Esophagus muscularis mucosa (tissue), 4 donors: ENCODE data around the gene GUSB. TPM values are rescaled to one million over a fixed set of nuclear protein-coding genes. Genes with fewer than 3 reads are reported as not detected.

Experiments
- DNase-seq: peaks from one replicate; pipeline ENCODE4 v3.0.0-alpha.2; 2017; ENCODE audit errors: extremely low spot score
- H3K27ac ChIP-seq, 4 donors: fragments of 200-600 bp; sonication (generic); replicated peaks in 1 of 4; 1 replicate in 3 of 4; 2 replicates in 1 of 4; pipeline ENCODE4 v1.5.1; 2016 to 2019; ENCODE audit warnings: mild to moderate bottlenecking in 1 of 4
- H3K27me3 ChIP-seq, 4 donors: fragments of 200-600 bp; sonication (generic); one replicate each; pipeline versions ENCODE4 v1.5.1 to v1.6.0; 2016 to 2019
- H3K36me3 ChIP-seq, 4 donors: fragments of 200-600 bp; sonication (generic); one replicate each; pipeline ENCODE4 v1.5.1; 2016 to 2019
- H3K4me1 ChIP-seq, 4 donors: fragments of 200-600 bp; sonication (generic); one replicate each; pipeline ENCODE4 v1.5.1; 2016 to 2019
- H3K4me3 ChIP-seq, 4 donors: fragments of 200-600 bp; sonication (generic); 1 replicate in 2 of 4; 2 replicates in 2 of 4; pipeline ENCODE4 v1.5.1; 2016 to 2019; ENCODE audit warnings: mild to moderate bottlenecking in 4 of 4, moderate library complexity in 1 of 4
- H3K9me3 ChIP-seq, 4 donors: fragments of 200-600 bp; sonication (generic); 1 replicate in 3 of 4; 2 replicates in 1 of 4; pipeline ENCODE4 v1.5.1; 2016 to 2019
- EP300 ChIP-seq: sonication (generic); formaldehyde crosslinking; IDR thresholded peaks from one replicate; pipeline ENCODE4 v1.6.1; 2017; ENCODE audit warnings: antibody characterized with exemption
- POLR2A ChIP-seq: fragments of 450-650 bp; IDR thresholded peaks from one replicate; pipeline ENCODE4 v1.6.1; 2017; ENCODE audit warnings: antibody characterized with exemption, moderate library complexity, mild to moderate bottlenecking, low read depth
- POLR2AphosphoS5 ChIP-seq, 2 donors: sonication (generic); formaldehyde crosslinking; IDR thresholded peaks; one replicate each; pipeline ENCODE4 v1.6.1; 2017; ENCODE audit warnings: antibody characterized with exemption in 2 of 2
- WGBS: methylation state at CpG from one replicate; pipeline ENCODE4 v1.1.5; 2018; 5-methylcytosine and 5-hydroxymethylcytosine counted together
- intact Hi-C: fragments of 100-400 bp; cut with DNase I; formaldehyde crosslinking; loops from one replicate; pipeline ENCODE4 v1.15.1; 2023
- small RNA-seq, 3 donors: library from RNA; depleted of rRNA; stranded (forward); fragments of <200 nt; gene quantifications; one replicate each; pipeline ENCODE3, GENCODE V24; 2016
- total RNA-seq, 4 donors: library from RNA; depleted of rRNA; stranded (reverse); fragments of >200 nt; gene quantifications; one replicate each; pipeline versions ENCODE4 v1.1.0 to v1.2.1, GENCODE V29; 2016
- TF ChIP-seq, protein P1 (sequence below), 3 experiments: fragments of 200-600 bp in 2 of 3; fragments of 450-650 bp in 1 of 3; sonication (generic) in 2 of 3; IDR thresholded peaks; one replicate each; pipeline ENCODE4 v1.5.1; 2017 to 2019; ENCODE audit warnings: antibody characterized with exemption in 3 of 3, mild to moderate bottlenecking in 2 of 3, moderate library complexity in 1 of 3

Gene GUSB
- total RNA-seq, 4 donors from 2014 or later = 16.2 to 19.0 (median 17.3) TPM

DNA sequence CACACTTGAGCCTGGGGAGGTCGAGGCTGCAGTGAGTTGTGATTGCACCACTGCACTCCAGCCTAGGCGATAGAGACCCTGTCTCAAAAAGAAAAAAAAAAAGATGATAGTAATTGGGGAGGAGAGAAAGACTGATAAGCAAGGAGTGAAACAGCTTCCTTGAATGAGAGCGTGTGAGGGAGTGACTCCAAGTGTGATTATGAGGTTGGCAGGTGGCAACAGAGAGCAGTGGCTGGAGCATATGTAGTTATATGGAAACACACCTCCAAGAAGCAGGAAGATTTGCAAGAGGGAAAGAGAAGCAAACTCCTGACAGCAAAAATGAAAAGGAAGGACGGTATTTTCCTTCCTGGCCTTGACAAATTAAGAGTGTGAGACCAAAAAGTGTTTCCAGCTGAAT lies 58.7 kb downstream of the GUSB start:
- Histone ChIP-seq H3K4me1 (peaks cover 0 to 4% (median 0%) of the 10 kb centered on the region in 4 donors), H3K36me3 (no peaks in the 10 kb centered on the region), H3K27ac (no peak overlapping the region), H3K27me3 (no peaks in the 10 kb centered on the region), H3K9me3 (no peaks in the 10 kb centered on the region), H3K4me3 (no peak overlapping the region)
- intact Hi-C loops = no loop called here
- TF ChIP-seq POLR2AphosphoS5 (IDR thresholded peaks at IDR 0.05) (no peak), EP300 (no peak), POLR2A (no peak)
- TF ChIP-seq, protein P1, sequence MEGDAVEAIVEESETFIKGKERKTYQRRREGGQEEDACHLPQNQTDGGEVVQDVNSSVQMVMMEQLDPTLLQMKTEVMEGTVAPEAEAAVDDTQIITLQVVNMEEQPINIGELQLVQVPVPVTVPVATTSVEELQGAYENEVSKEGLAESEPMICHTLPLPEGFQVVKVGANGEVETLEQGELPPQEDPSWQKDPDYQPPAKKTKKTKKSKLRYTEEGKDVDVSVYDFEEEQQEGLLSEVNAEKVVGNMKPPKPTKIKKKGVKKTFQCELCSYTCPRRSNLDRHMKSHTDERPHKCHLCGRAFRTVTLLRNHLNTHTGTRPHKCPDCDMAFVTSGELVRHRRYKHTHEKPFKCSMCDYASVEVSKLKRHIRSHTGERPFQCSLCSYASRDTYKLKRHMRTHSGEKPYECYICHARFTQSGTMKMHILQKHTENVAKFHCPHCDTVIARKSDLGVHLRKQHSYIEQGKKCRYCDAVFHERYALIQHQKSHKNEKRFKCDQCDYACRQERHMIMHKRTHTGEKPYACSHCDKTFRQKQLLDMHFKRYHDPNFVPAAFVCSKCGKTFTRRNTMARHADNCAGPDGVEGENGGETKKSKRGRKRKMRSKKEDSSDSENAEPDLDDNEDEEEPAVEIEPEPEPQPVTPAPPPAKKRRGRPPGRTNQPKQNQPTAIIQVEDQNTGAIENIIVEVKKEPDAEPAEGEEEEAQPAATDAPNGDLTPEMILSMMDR (IDR thresholded peaks at IDR 0.05) = no peak
- no peak for DNase-seq
- WGBS = 92% methylated on average over 4 of the region's 4 CpGs

DNA sequence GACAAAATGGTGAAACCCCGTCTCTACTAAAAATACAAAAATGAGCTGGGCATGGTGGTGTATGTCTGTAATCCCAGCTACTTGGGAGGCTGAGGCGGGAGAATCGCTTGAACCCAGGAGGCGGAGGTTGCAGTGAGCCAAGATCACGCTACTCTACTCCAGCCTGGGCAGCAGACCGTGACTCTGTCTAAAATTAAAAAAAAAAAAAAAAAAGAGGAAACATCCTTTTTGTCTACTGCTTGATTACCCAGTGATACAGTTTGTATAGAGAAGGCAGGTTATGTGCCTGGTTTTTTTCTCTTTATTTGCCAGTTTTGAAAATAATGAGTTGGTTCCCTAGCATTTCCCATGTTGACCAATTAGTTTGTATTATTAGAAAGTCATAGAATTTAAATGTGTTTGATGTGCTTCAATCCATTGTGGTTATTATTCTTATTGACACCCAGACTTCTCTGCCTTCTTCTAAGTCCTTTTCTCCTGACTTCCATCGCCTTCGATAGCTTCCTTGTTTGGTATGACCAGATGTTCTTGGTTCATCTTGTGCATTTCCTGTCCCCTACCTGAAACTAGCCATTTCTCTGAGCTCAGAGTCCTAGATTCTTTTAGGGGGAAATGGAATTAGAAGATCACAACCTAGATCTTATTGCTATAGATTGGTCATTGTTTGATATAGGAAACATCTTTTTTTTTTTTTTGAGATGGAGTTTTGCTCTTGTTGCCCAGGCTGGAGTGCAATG lies 65.9 kb downstream of the GUSB start:
- DNase-seq = no peak
- no peak for TF ChIP-seq EP300
- TF ChIP-seq, protein P1 (IDR thresholded peaks at IDR 0.05) = no peak
- TF ChIP-seq POLR2AphosphoS5 (IDR thresholded peaks at IDR 0.05) = no peak
- intact Hi-C loops = no loop called here
- Histone ChIP-seq H3K4me1 (no peaks in the 10 kb centered on the region), H3K27me3 (no peaks in the 10 kb centered on the region), H3K27ac (no peak overlapping the region), H3K4me3 (no peak overlapping the region), H3K36me3 (no peaks in the 10 kb centered on the region), H3K9me3 (no peaks in the 10 kb centered on the region)
- WGBS = 86% methylated on average over 8 of the region's 8 CpGs

DNA sequence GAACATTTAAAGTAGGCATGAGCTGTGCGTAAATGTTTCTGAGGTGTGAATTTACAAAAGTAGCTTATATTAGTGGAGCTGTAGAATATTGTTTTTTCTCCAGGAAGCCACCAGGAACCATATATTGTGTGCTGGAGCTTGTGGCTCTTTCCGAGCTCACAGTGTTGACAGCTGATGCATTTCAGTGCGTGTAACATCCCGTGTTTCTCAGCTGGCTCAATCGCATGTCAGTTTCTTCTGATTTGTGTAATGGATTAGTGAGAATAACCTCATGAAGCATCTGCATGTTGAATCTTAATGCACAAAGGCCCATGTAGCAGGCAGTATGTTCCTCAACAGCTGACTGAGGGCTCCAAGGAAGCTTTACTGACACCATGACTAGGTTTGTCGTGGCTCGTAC lies 69.8 kb downstream of the GUSB start:
- no peaks in the 10 kb centered on the region for H3K27me3 ChIP-seq
- H3K27ac ChIP-seq = no peak overlapping the region
- TF ChIP-seq POLR2A (no peak), POLR2AphosphoS5 (IDR thresholded peaks at IDR 0.05) (no peak), EP300 (no peak)
- TF ChIP-seq, protein P1 (IDR thresholded peaks at IDR 0.05) = no peak
- peaks cover 0 to 4% (median 1%) of the 10 kb centered on the region in 4 donors for H3K4me1 ChIP-seq
- no peaks in the 10 kb centered on the region for H3K9me3 ChIP-seq
- no peak for DNase-seq
- no peaks in the 10 kb centered on the region for H3K36me3 ChIP-seq
- 96% methylated on average over 7 of the region's 7 CpGs for WGBS
- H3K4me3 ChIP-seq = no peak overlapping the region
- intact Hi-C loops = no loop called here

Small RNAs within 50 kb of the gene (small RNA-seq; reads per million reads assigned to genes)
- 0 reads per million in 3 donors for gene AC073261.1

Other genes starting within 250 kb of the GUSB start
- gene VKORC1L1, start 109.1 kb downstream of the GUSB start, total RNA-seq = 10 to 100 TPM; 23.7 to 30.1 (median 26.1) TPM
- gene ASL, start 93.6 kb upstream of the GUSB start, total RNA-seq = 10 to 100 TPM; 10.4 to 24.2 (median 18.8) TPM
- gene CRCP, start 132.6 kb upstream of the GUSB start, total RNA-seq = 10 to 100 TPM; 45.9 to 61.9 (median 54.2) TPM
- gene TPST1, start 223.1 kb upstream of the GUSB start, total RNA-seq = 10 to 100 TPM in 3 of 4 donors, 1 to 10 TPM in 1; 9.6 to 22.4 (median 14.4) TPM